Neural progenitor cell (in vitro differentiated cells): Measurements from ENCODE around the gene RYR3. TPM values are rescaled to one million over a fixed set of nuclear protein-coding genes. Genes with fewer than 3 reads are reported as not detected.

Experiments
- DNase-seq: peaks from one replicate; pipeline ENCODE4 v3.0.0-alpha.2; 2016; ENCODE audit warnings: low spot score
- H2AFZ ChIP-seq: fragments of 200-600 bp; sonication (generic); replicated peaks from 2 replicates; pipeline ENCODE4 v1.6.1; 2016; ENCODE audit warnings: antibody characterized with exemption
- H3F3A ChIP-seq: fragments of 200-600 bp; sonication (generic); 2 replicates; pipeline ENCODE4 v1.6.1; 2016; ENCODE audit warnings: antibody characterized with exemption, low read depth
- H3K27ac ChIP-seq: fragments of 200-600 bp; sonication (generic); 2 replicates; pipeline ENCODE4 v1.5.1; 2016; ENCODE audit warnings: mild to moderate bottlenecking
- H3K27me3 ChIP-seq: fragments of 200-600 bp; sonication (generic); 2 replicates; pipeline ENCODE4 v1.6.1; 2016; ENCODE audit warnings: mild to moderate bottlenecking, moderate library complexity
- H3K36me3 ChIP-seq: fragments of 200-600 bp; sonication (generic); 2 replicates; pipeline ENCODE4 v1.5.1; 2016
- H3K4me1 ChIP-seq: fragments of 200-600 bp; sonication (generic); 2 replicates; pipeline ENCODE4 v1.6.1; 2016; ENCODE audit warnings: mixed run types
- H3K4me2 ChIP-seq: fragments of 200-600 bp; sonication (generic); 2 replicates; pipeline ENCODE4 v1.6.1; 2016
- H3K4me3 ChIP-seq: fragments of 200-600 bp; sonication (generic); 2 replicates; pipeline ENCODE4 v1.5.1; 2016
- H3K79me2 ChIP-seq: fragments of 200-600 bp; sonication (generic); 2 replicates; pipeline ENCODE4 v1.6.1; 2016; ENCODE audit warnings: low read depth
- H3K9ac ChIP-seq: fragments of 200-600 bp; sonication (generic); 2 replicates; pipeline ENCODE4 v1.6.1; 2016
- H3K9me3 ChIP-seq: fragments of 200-600 bp; sonication (generic); 2 replicates; pipeline ENCODE4 v1.5.1; 2016; ENCODE audit warnings: low read depth
- H4K20me1 ChIP-seq: fragments of 200-600 bp; sonication (generic); 2 replicates; pipeline ENCODE4 v1.6.1; 2016; ENCODE audit warnings: low read depth
- H3K27ac Mint-ChIP-seq: 3 replicates; pipeline ENCODE4 v1.8.0; 2021; ENCODE audit warnings: mixed read lengths
- H3K27me3 Mint-ChIP-seq: 2 replicates; pipeline ENCODE4 v1.8.0; 2022; ENCODE audit warnings: low read depth, mild to moderate bottlenecking, inconsistent platforms, moderate library complexity, mixed read lengths; ENCODE audit not compliant: insufficient read depth
- H3K36me3 Mint-ChIP-seq: 3 replicates; pipeline ENCODE4 v1.8.0; 2021; ENCODE audit warnings: mixed read lengths
- H3K4me1 Mint-ChIP-seq: 3 replicates; pipeline ENCODE4 v1.8.0; 2021; ENCODE audit warnings: mixed read lengths
- H3K4me3 Mint-ChIP-seq: 3 replicates; pipeline ENCODE4 v1.8.0; 2021; ENCODE audit warnings: mild to moderate bottlenecking, moderate library complexity, mixed read lengths
- H3K9me3 Mint-ChIP-seq: 3 replicates; pipeline ENCODE4 v1.8.0; 2020; ENCODE audit warnings: mixed read lengths
- CTCF ChIP-seq: fragments of 200-600 bp; sonication (generic); IDR thresholded peaks from 2 replicates; pipeline ENCODE4 v1.5.1; 2017; ENCODE audit warnings: antibody characterized with exemption, mild to moderate bottlenecking
- EZH2 ChIP-seq: fragments of 200-600 bp; sonication (generic); IDR thresholded peaks from 2 replicates; pipeline ENCODE4 v1.6.1; 2017; ENCODE audit warnings: antibody characterized with exemption, mild to moderate bottlenecking, moderate library complexity
- EZH2phosphoT487 ChIP-seq: fragments of 200-600 bp; sonication (generic); IDR thresholded peaks from 2 replicates; pipeline ENCODE4 v1.6.1; 2017; ENCODE audit warnings: antibody characterized with exemption
- total RNA-seq: library from RNA; depleted of rRNA; stranded (reverse); fragments of >200 nt; gene quantifications from 2 replicates; pipeline ENCODE4 v1.2.3, GENCODE V29; 2015; ENCODE audit warnings: low replicate concordance

The RYR3 gene
- total RNA-seq, 1 donor from 2014 or later: 2.1 TPM

- no peak overlapping the region for H3K27ac Mint-ChIP-seq
- TF ChIP-seq EZH2phosphoT487 (no peak), CTCF (no peak), EZH2 (no peak)
- Histone ChIP-seq H3F3A (no peaks in the 10 kb centered on the region), H3K27me3 (no peaks in the 10 kb centered on the region), H2AFZ (no peak overlapping the region), H3K36me3 (no peaks in the 10 kb centered on the region), H3K9ac (no peak overlapping the region), H3K79me2 (no peaks in the 10 kb centered on the region), H3K9me3 (no peaks in the 10 kb centered on the region), H3K4me2 (no peak overlapping the region), H3K4me1 (peaks cover 6% of the 10 kb centered on the region), H3K27ac (no peak overlapping the region), H4K20me1 (no peaks in the 10 kb centered on the region), H3K4me3 (no peak overlapping the region)
- DNase-seq: no peak
- peaks cover 5% of the 10 kb centered on the region for H3K9me3 Mint-ChIP-seq
- no peaks in the 10 kb centered on the region for H3K4me1 Mint-ChIP-seq
- H3K36me3 Mint-ChIP-seq: no peaks in the 10 kb centered on the region
- peaks cover 3% of the 10 kb centered on the region for H3K27me3 Mint-ChIP-seq
- no peak overlapping the region for H3K4me3 Mint-ChIP-seq
Observed at GRCh38 chr15:33716025-33716424, 405.3 kb downstream of the RYR3 start.

GRCh38 chr15:33720952-33721351 is 410.2 kb downstream of the RYR3 start:
- H3K4me3 ChIP-seq: no peak overlapping the region
- H3F3A ChIP-seq: no peaks in the 10 kb centered on the region
- no peaks in the 10 kb centered on the region for H3K27me3 Mint-ChIP-seq

GRCh38 chr15:33722005-33722672 is 411.4 kb downstream of the RYR3 start:
- no peaks in the 10 kb centered on the region for H3K36me3 ChIP-seq
- DNase-seq: no peak
- no peak for TF ChIP-seq CTCF
- no peak for TF ChIP-seq EZH2
- no peak for TF ChIP-seq EZH2phosphoT487
- H3K79me2 ChIP-seq: no peaks in the 10 kb centered on the region
- H3K4me1 ChIP-seq: no peaks in the 10 kb centered on the region
- H3K9me3 ChIP-seq: no peaks in the 10 kb centered on the region
- H3F3A ChIP-seq: no peaks in the 10 kb centered on the region
- H3K27ac Mint-ChIP-seq: no peak overlapping the region
- H3K4me3 Mint-ChIP-seq: no peak overlapping the region
- H3K27me3 ChIP-seq: no peaks in the 10 kb centered on the region
- no peaks in the 10 kb centered on the region for H3K36me3 Mint-ChIP-seq
- no peak overlapping the region for H3K27ac ChIP-seq
- no peak overlapping the region for H2AFZ ChIP-seq
- peaks cover 2% of the 10 kb centered on the region for H3K9me3 Mint-ChIP-seq
- no peaks in the 10 kb centered on the region for H4K20me1 ChIP-seq
- no peak overlapping the region for H3K9ac ChIP-seq
- H3K4me1 Mint-ChIP-seq: no peaks in the 10 kb centered on the region
- no peak overlapping the region for H3K4me2 ChIP-seq
- H3K27me3 Mint-ChIP-seq: no peaks in the 10 kb centered on the region
- no peak overlapping the region for H3K4me3 ChIP-seq

More at GRCh38 chr15:33720952-33721351, 410.2 kb downstream of the RYR3 start:
- no peak overlapping the region for H3K4me2 ChIP-seq
- H3K27ac ChIP-seq: no peak overlapping the region
- Mint-ChIP-seq H3K4me1 (no peaks in the 10 kb centered on the region), H3K36me3 (no peaks in the 10 kb centered on the region), H3K27ac (no peak overlapping the region), H3K9me3 (peaks cover 2% of the 10 kb centered on the region), H3K4me3 (no peak overlapping the region)
- no peaks in the 10 kb centered on the region for H3K27me3 ChIP-seq
- no peak overlapping the region for H3K9ac ChIP-seq
- H4K20me1 ChIP-seq: no peaks in the 10 kb centered on the region
- no peaks in the 10 kb centered on the region for H3K9me3 ChIP-seq
- H3K79me2 ChIP-seq: no peaks in the 10 kb centered on the region
- H3K36me3 ChIP-seq: no peaks in the 10 kb centered on the region
- H2AFZ ChIP-seq: no peak overlapping the region
- no peak for TF ChIP-seq EZH2
- TF ChIP-seq EZH2phosphoT487: no peak
- no peak for TF ChIP-seq CTCF
- DNase-seq: no peak
- H3K4me1 ChIP-seq: no peaks in the 10 kb centered on the region
